ENCODE measurements around the gene CDH11. TPM values are rescaled to one million over a fixed set of nuclear protein-coding genes. Genes with fewer than 3 reads are reported as not detected.

CDH11 gene
- total RNA-seq, 1 experiment from 2014 or later = 297 TPM

DNA sequence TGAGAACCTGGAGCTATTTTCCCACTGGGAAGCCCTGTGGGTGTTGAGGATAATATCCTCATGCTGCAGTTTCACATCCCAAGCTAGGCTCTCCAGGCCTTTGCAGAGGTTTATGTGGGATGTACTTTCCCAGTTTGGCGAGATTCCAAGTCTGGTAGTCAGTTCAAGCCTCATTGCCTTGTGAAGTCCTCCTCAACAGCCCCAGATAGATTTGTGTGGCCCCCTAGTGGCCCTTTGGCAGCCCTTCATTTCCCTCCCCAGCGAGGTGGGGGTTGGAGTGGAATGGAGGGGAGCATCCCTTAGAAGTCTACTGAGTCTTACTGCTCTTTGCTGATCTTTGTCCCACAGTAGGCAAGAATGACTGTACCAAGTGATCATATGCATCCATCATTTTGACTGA, 137.9 kb downstream of the CDH11 start:
- CTCF ChIA-PET = no interaction called here
- Histone ChIP-seq H3K9me3 (ENCODE audit: low read depth, low read length, poor library complexity, severe bottlenecking) (no peaks in the 10 kb centered on the region), H3K36me3 (ENCODE audit: insufficient read depth, low read length, poor library complexity, severe bottlenecking) (peaks cover 85% of the 10 kb centered on the region), H3K27me3 (replicated peaks; ENCODE audit: insufficient read depth, low read depth, low read length, poor library complexity) (no peaks in the 10 kb centered on the region), H3K4me1 (ENCODE audit: insufficient read depth, low read length, poor library complexity, severe bottlenecking) (peaks cover 18% of the 10 kb centered on the region), H3K4me3 (ENCODE audit: low read depth, low read length, poor library complexity, severe bottlenecking) (no peak overlapping the region), H3K27ac (ENCODE audit: low read depth, low read length, poor library complexity, severe bottlenecking) (no peak overlapping the region)
- POLR2A ChIA-PET (ENCODE audit: low non-redundant PET) = no interaction called here
- BruUV-seq (replicated peaks) = no TSS peak
- DNase-seq (ENCODE audit: low spot score) = peak; percentile 83
- intact Hi-C loops (cut with micrococcal nuclease; ENCODE audit: unreplicated experiment) = loop anchor here (10.0 kb wide), 1 partner anchor 889 kb away; no protein-coding TSS in a partner anchor
- TF ChIP-seq EZH2 (IDR thresholded peaks at IDR 0.05; ENCODE audit: borderline replicate concordance, low read depth, low read length, poor library complexity, severe bottlenecking) = no peak
- TF ChIP-seq, protein P1, sequence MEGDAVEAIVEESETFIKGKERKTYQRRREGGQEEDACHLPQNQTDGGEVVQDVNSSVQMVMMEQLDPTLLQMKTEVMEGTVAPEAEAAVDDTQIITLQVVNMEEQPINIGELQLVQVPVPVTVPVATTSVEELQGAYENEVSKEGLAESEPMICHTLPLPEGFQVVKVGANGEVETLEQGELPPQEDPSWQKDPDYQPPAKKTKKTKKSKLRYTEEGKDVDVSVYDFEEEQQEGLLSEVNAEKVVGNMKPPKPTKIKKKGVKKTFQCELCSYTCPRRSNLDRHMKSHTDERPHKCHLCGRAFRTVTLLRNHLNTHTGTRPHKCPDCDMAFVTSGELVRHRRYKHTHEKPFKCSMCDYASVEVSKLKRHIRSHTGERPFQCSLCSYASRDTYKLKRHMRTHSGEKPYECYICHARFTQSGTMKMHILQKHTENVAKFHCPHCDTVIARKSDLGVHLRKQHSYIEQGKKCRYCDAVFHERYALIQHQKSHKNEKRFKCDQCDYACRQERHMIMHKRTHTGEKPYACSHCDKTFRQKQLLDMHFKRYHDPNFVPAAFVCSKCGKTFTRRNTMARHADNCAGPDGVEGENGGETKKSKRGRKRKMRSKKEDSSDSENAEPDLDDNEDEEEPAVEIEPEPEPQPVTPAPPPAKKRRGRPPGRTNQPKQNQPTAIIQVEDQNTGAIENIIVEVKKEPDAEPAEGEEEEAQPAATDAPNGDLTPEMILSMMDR (conservative IDR thresholded peaks at IDR 0.05; ENCODE audit: low read depth, low read length) = peak; percentile 77

DNA sequence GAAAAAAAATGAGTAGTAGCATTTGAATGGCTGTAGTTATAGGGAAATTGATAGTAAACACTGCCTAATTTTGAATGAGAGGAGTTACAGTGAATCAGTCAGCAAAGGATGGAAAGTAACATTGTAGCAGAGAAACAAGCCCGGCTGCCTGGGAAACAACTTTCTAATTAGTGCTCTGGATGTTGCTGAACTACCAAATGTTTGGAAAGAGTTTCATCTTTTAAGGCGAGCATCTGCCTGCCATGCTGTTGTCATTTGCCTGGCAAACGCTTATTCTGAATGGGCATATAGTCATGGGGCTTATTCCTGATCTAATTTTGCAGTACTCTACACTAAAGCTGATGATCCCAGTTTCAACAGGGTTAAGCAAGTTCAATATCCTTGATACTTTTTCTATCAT, 138.6 kb downstream of the CDH11 start:
- POLR2A ChIA-PET (ENCODE audit: low non-redundant PET) = no interaction called here
- no peak for DNase-seq (ENCODE audit: low spot score)
- CTCF ChIA-PET = no interaction called here
- no peaks in the 10 kb centered on the region for H3K9me3 ChIP-seq (ENCODE audit: low read depth, low read length, poor library complexity, severe bottlenecking)
- no peaks in the 10 kb centered on the region for H3K27me3 ChIP-seq (replicated peaks; ENCODE audit: insufficient read depth, low read depth, low read length, poor library complexity)
- no peak overlapping the region for H3K27ac ChIP-seq (ENCODE audit: low read depth, low read length, poor library complexity, severe bottlenecking)
- no TSS peak for BruUV-seq (replicated peaks)
- TF ChIP-seq, protein P1 (conservative IDR thresholded peaks at IDR 0.05; ENCODE audit: low read depth, low read length) = no peak
- no peak for TF ChIP-seq EZH2 (IDR thresholded peaks at IDR 0.05; ENCODE audit: borderline replicate concordance, low read depth, low read length, poor library complexity, severe bottlenecking)
- intact Hi-C loops (cut with micrococcal nuclease; ENCODE audit: unreplicated experiment) = loop anchor here (10.0 kb wide), 1 partner anchor 888 kb away; no protein-coding TSS in a partner anchor
- H3K4me3 ChIP-seq (ENCODE audit: low read depth, low read length, poor library complexity, severe bottlenecking) = no peak overlapping the region
- H3K4me1 ChIP-seq (ENCODE audit: insufficient read depth, low read length, poor library complexity, severe bottlenecking) = peaks cover 15% of the 10 kb centered on the region
- peaks cover 83% of the 10 kb centered on the region for H3K36me3 ChIP-seq (ENCODE audit: insufficient read depth, low read length, poor library complexity, severe bottlenecking)

GRCh38 chr16:64982581-64982980, 139.3 kb downstream of the CDH11 start:
- TF ChIP-seq, protein P1 (conservative IDR thresholded peaks at IDR 0.05; ENCODE audit: low read depth, low read length) = no peak
- no peak for TF ChIP-seq EZH2 (IDR thresholded peaks at IDR 0.05; ENCODE audit: borderline replicate concordance, low read depth, low read length, poor library complexity, severe bottlenecking)
- Histone ChIP-seq H3K4me1 (ENCODE audit: insufficient read depth, low read length, poor library complexity, severe bottlenecking) (peaks cover 17% of the 10 kb centered on the region), H3K27ac (ENCODE audit: low read depth, low read length, poor library complexity, severe bottlenecking) (no peak overlapping the region), H3K9me3 (ENCODE audit: low read depth, low read length, poor library complexity, severe bottlenecking) (no peaks in the 10 kb centered on the region), H3K27me3 (replicated peaks; ENCODE audit: insufficient read depth, low read depth, low read length, poor library complexity) (no peaks in the 10 kb centered on the region), H3K4me3 (ENCODE audit: low read depth, low read length, poor library complexity, severe bottlenecking) (no peak overlapping the region), H3K36me3 (ENCODE audit: insufficient read depth, low read length, poor library complexity, severe bottlenecking) (peaks cover 82% of the 10 kb centered on the region)
- ChIA-PET POLR2A (ENCODE audit: low non-redundant PET) (no interaction called here), CTCF (no interaction called here)
- no peak for DNase-seq (ENCODE audit: low spot score)
- BruUV-seq (replicated peaks) = no TSS peak
- intact Hi-C loops (cut with micrococcal nuclease; ENCODE audit: unreplicated experiment) = loop anchor here (10.0 kb wide), 1 partner anchor 888 kb away; no protein-coding TSS in a partner anchor
